Effector memory CD4-positive, alpha-beta T cell (primary cell): ENCODE results near the gene CFAP45.

ENCODE experiments used
- DNase-seq, 3 donors: peaks; one replicate each; pipeline ENCODE4 v3.0.0-alpha.2; 2020
- H3K27ac ChIP-seq: 2 replicates; pipeline ENCODE4 v1.7.0; 2013; ENCODE audit warnings: mild to moderate bottlenecking, low read length, moderate library complexity; ENCODE audit not compliant: insufficient read depth, poor library complexity, severe bottlenecking
- H3K27me3 ChIP-seq: replicated peaks from 2 replicates; pipeline ENCODE4 v1.7.0; 2013; ENCODE audit warnings: mild to moderate bottlenecking, low read length; ENCODE audit not compliant: insufficient read depth, control insufficient read depth, poor library complexity, severe bottlenecking
- H3K36me3 ChIP-seq: 2 replicates; pipeline ENCODE4 v1.7.0; 2013; ENCODE audit warnings: mild to moderate bottlenecking, low read length, moderate library complexity; ENCODE audit not compliant: control insufficient read depth, insufficient read depth
- H3K4me1 ChIP-seq: 2 replicates; pipeline ENCODE4 v1.7.0; 2013; ENCODE audit warnings: low read length, mild to moderate bottlenecking; ENCODE audit not compliant: control insufficient read depth, insufficient read depth, poor library complexity, severe bottlenecking
- H3K4me3 ChIP-seq: 2 replicates; pipeline ENCODE4 v1.7.0; 2013; ENCODE audit warnings: low read length, low read depth, mild to moderate bottlenecking; ENCODE audit not compliant: insufficient read depth, poor library complexity, severe bottlenecking
- H3K9me3 ChIP-seq: 2 replicates; pipeline ENCODE4 v1.7.0; 2013; ENCODE audit warnings: mild to moderate bottlenecking, low read length, moderate library complexity; ENCODE audit not compliant: control insufficient read depth
- total RNA-seq, 3 donors: gene quantifications; one replicate each; lab custom pipeline; 2026; lab: John Stamatoyannopoulos, UW

The CFAP45 gene
- 4.3 to 9.1 (median 7.6) reads per million in 3 donors for total RNA-seq

- Histone ChIP-seq H3K4me3 (no peak within 1 kb of the TSS), H3K9me3 (no peaks in the 10 kb centered on the region), H3K4me1 (no peaks in the 10 kb centered on the region), H3K27me3 (no peaks in the 10 kb centered on the region), H3K27ac (no peak within 1 kb of the TSS), H3K36me3 (no peaks in the 10 kb centered on the region)
- DNase-seq: peak in 1 of 3 donors; percentile 22
These were observed at the start of gene CFAP45 for GRCh38 chr1:159900086-159900680. Gene CFAP45 (minus strand): TSS chr1:159900165. CDS start chr1:159900098, 67 bp downstream.

GRCh38 chr1:159949123-159949522 lies 49.2 kb upstream of the CFAP45 start:
- Histone ChIP-seq H3K36me3 (no peaks in the 10 kb centered on the region), H3K27me3 (peaks cover 17% of the 10 kb centered on the region), H3K9me3 (no peaks in the 10 kb centered on the region), H3K4me3 (no peak overlapping the region), H3K4me1 (peaks cover 9% of the 10 kb centered on the region), H3K27ac (no peak overlapping the region)
- no peak for DNase-seq

- Histone ChIP-seq H3K4me3 (no peak overlapping the region), H3K27me3 (peaks cover 21% of the 10 kb centered on the region), H3K27ac (no peak overlapping the region), H3K4me1 (peaks cover 9% of the 10 kb centered on the region), H3K9me3 (no peaks in the 10 kb centered on the region), H3K36me3 (no peaks in the 10 kb centered on the region)
- DNase-seq: no peak
These were observed 48.0 kb upstream of the CFAP45 start for GRCh38 chr1:159947942-159948341.

- DNase-seq: no peak
- H3K4me3 ChIP-seq: no peak overlapping the region
- peaks cover 21% of the 10 kb centered on the region for H3K27me3 ChIP-seq
- H3K27ac ChIP-seq: no peak overlapping the region
- H3K4me1 ChIP-seq: peaks cover 9% of the 10 kb centered on the region
- H3K9me3 ChIP-seq: no peaks in the 10 kb centered on the region
- no peaks in the 10 kb centered on the region for H3K36me3 ChIP-seq
These were observed 46.5 kb upstream of the CFAP45 start for GRCh38 chr1:159946242-159947187.

- H3K9me3 ChIP-seq: no peaks in the 10 kb centered on the region
- peak; percentile 34 to 67 (median 45) for DNase-seq
- H3K27me3 ChIP-seq: peaks cover 21% of the 10 kb centered on the region
- H3K4me3 ChIP-seq: peak within 1 kb of the TSS; percentile 31
- no peak within 1 kb of the TSS for H3K27ac ChIP-seq
- peaks cover 9% of the 10 kb centered on the region for H3K4me1 ChIP-seq
- H3K36me3 ChIP-seq: no peaks in the 10 kb centered on the region
These were observed 45.7 kb upstream of the CFAP45 start, which contains the start of gene IGSF9 for GRCh38 chr1:159945483-159946241. Gene IGSF9 (minus strand): TSS chr1:159945613. CDS start chr1:159943454, 2,159 bp downstream.

GRCh38 chr1:159944623-159945455 lies 44.9 kb upstream of the CFAP45 start:
- Histone ChIP-seq H3K27ac (no peak overlapping the region), H3K4me3 (peak overlapping the region; percentile 31), H3K4me1 (peaks cover 9% of the 10 kb centered on the region), H3K9me3 (no peaks in the 10 kb centered on the region), H3K27me3 (peaks cover 21% of the 10 kb centered on the region), H3K36me3 (no peaks in the 10 kb centered on the region)
- no peak for DNase-seq

- H3K27ac ChIP-seq: no peak overlapping the region
- no peaks in the 10 kb centered on the region for H3K36me3 ChIP-seq
- H3K27me3 ChIP-seq: peaks cover 21% of the 10 kb centered on the region
- no peaks in the 10 kb centered on the region for H3K9me3 ChIP-seq
- H3K4me3 ChIP-seq: no peak overlapping the region
- H3K4me1 ChIP-seq: peaks cover 9% of the 10 kb centered on the region
- DNase-seq: no peak
These were observed 44.1 kb upstream of the CFAP45 start for GRCh38 chr1:159943908-159944622.

GRCh38 chr1:159943278-159943640 lies 43.3 kb upstream of the CFAP45 start:
- DNase-seq: no peak
- Histone ChIP-seq H3K27me3 (peaks cover 21% of the 10 kb centered on the region), H3K4me3 (no peak overlapping the region), H3K27ac (no peak overlapping the region), H3K9me3 (no peaks in the 10 kb centered on the region), H3K4me1 (peaks cover 9% of the 10 kb centered on the region), H3K36me3 (no peaks in the 10 kb centered on the region)
